GM21619 (cell line): Measurements from ENCODE around the gene CD200R1.

Experiments used
- ATAC-seq: cut with Tn5 transposase; IDR thresholded peaks from one replicate; pipeline ENCODE4 v1.9.1; 2021; ENCODE audit not compliant: unreplicated experiment

CD200R1 gene

GRCh38 chr3:112974894-112975293 lies at the start of gene CD200R1:
TSS of gene CD200R1 (minus strand) at chr3:112975103. CDS start at chr3:112974857, 246 bp downstream.
- ATAC-seq: no peak

GRCh38 chr3:113021471-113021870 lies 46.6 kb upstream of the CD200R1 start:
- no peak for ATAC-seq

- peak; percentile 92 for ATAC-seq
These were observed 44.6 kb upstream of the CD200R1 start for GRCh38 chr3:113019182-113020137.

GRCh38 chr3:113018536-113019181 lies 43.8 kb upstream of the CD200R1 start:
- no peak for ATAC-seq

- no peak for ATAC-seq
These were observed 38.7 kb upstream of the CD200R1 start for GRCh38 chr3:113013593-113013992.

- no peak for ATAC-seq
These were observed 33.2 kb upstream of the CD200R1 start for GRCh38 chr3:113008117-113008516.

GRCh38 chr3:113006359-113007056 lies 31.6 kb upstream of the CD200R1 start:
- no peak for ATAC-seq

GRCh38 chr3:113005611-113006010 lies 30.7 kb upstream of the CD200R1 start:
- no peak for ATAC-seq

GRCh38 chr3:113002679-113003078 lies 27.8 kb upstream of the CD200R1 start:
- ATAC-seq: no peak

- ATAC-seq: no peak
These were observed 27.1 kb upstream of the CD200R1 start for GRCh38 chr3:113002037-113002436.

GRCh38 chr3:113000691-113001090 lies 25.8 kb upstream of the CD200R1 start:
- no peak for ATAC-seq

- ATAC-seq: no peak
These were observed 20.9 kb upstream of the CD200R1 start for GRCh38 chr3:112995800-112996199.

GRCh38 chr3:112990672-112991602 lies 16.0 kb upstream of the CD200R1 start, which contains the start of gene GTPBP8:
TSS of gene GTPBP8 (plus strand) at chr3:112990984. CDS start at chr3:112991000, 16 bp downstream.
- peak; percentile 91 for ATAC-seq

GRCh38 chr3:112987710-112988334 lies 12.9 kb upstream of the CD200R1 start:
- no peak for ATAC-seq

- no peak for ATAC-seq
These were observed 9.6 kb upstream of the CD200R1 start for GRCh38 chr3:112984485-112984884.

- ATAC-seq: no peak
These were observed 7.8 kb upstream of the CD200R1 start for GRCh38 chr3:112982710-112983109.

- no peak for ATAC-seq
These were observed 5.2 kb upstream of the CD200R1 start for GRCh38 chr3:112980080-112980479.

- ATAC-seq: no peak
These were observed 4.4 kb upstream of the CD200R1 start for GRCh38 chr3:112979244-112979832.

- no peak for ATAC-seq
These were observed 2.0 kb upstream of the CD200R1 start for GRCh38 chr3:112976953-112977352.
